Osteoblast (primary cell): ENCODE results near the gene FAM43A. TPM values are rescaled to one million over a fixed set of nuclear protein-coding genes. Genes with fewer than 3 reads are reported as not detected.

Experiments
- DNase-seq: peaks from one replicate; pipeline ENCODE4 v3.0.0; 2011; ENCODE audit warnings: low spot score, mixed read lengths; ENCODE audit not compliant: insufficient read length; ENCODE audit errors: missing footprints
- H2AFZ ChIP-seq: 2 replicates; pipeline ENCODE4 v1.6.0; 2011; ENCODE audit warnings: mild to moderate bottlenecking, low read length
- H3K27ac ChIP-seq: 2 replicates; pipeline ENCODE4 v1.5.1; 2011; ENCODE audit warnings: mild to moderate bottlenecking, low read depth, low read length, moderate library complexity
- H3K27me3 ChIP-seq: 2 replicates; pipeline ENCODE4 v1.6.0; 2012; ENCODE audit warnings: mild to moderate bottlenecking, control low read depth, inconsistent platforms, low read length, moderate library complexity; ENCODE audit not compliant: insufficient read depth
- H3K36me3 ChIP-seq: 2 replicates; pipeline ENCODE4 v1.5.1; 2011; ENCODE audit warnings: mild to moderate bottlenecking, low read length, control low read depth, moderate library complexity; ENCODE audit not compliant: insufficient read depth
- H3K4me1 ChIP-seq: 2 replicates; pipeline ENCODE4 v1.5.1; 2011; ENCODE audit warnings: mild to moderate bottlenecking, low read length, control low read depth, moderate library complexity; ENCODE audit not compliant: insufficient read depth
- H3K4me2 ChIP-seq: 2 replicates; pipeline ENCODE4 v1.6.0; 2011; ENCODE audit warnings: mild to moderate bottlenecking, low read length; ENCODE audit not compliant: insufficient read depth
- H3K4me3 ChIP-seq: fragments of 200-600 bp; sonication (generic); 3 replicates; pipeline ENCODE4 v1.5.1; 2012; ENCODE audit warnings: mild to moderate bottlenecking, low read length, inconsistent platforms; ENCODE audit not compliant: insufficient read depth
- H3K79me2 ChIP-seq: 2 replicates; pipeline ENCODE4 v1.6.0; 2012; ENCODE audit warnings: mild to moderate bottlenecking, low read length, control low read depth, inconsistent platforms; ENCODE audit not compliant: insufficient read depth
- H3K9me3 ChIP-seq: 2 replicates; pipeline ENCODE4 v1.5.1; 2011; ENCODE audit warnings: low read depth, low read length, control low read depth
- H4K20me1 ChIP-seq: 2 replicates; pipeline ENCODE4 v1.6.0; 2012; ENCODE audit warnings: mild to moderate bottlenecking, low read length, control low read depth; ENCODE audit not compliant: insufficient read depth
- CTCF ChIP-seq: IDR thresholded peaks from 2 replicates; pipeline ENCODE4 v1.5.1; 2011; ENCODE audit warnings: mild to moderate bottlenecking, low read depth, low read length, moderate library complexity; ENCODE audit errors: extremely low read depth
- total RNA-seq: library from RNA; depleted of rRNA; stranded (reverse); fragments of >200 nt; gene quantifications from 2 replicates; pipeline ENCODE4 v1.2.3, GENCODE V29; 2012

The FAM43A gene
- total RNA-seq, 1 donor, result 17.0 TPM

GRCh38 chr3:194682189-194682693 is 3.4 kb upstream of the FAM43A start:
- Histone ChIP-seq H3K4me1 (peaks cover 19% of the 10 kb centered on the region), H2AFZ (peak overlapping the region; percentile 91), H3K36me3 (no peaks in the 10 kb centered on the region), H3K79me2 (peaks cover 12% of the 10 kb centered on the region), H3K4me3 (peak overlapping the region; percentile 36), H3K27me3 (no peaks in the 10 kb centered on the region), H3K4me2 (peak overlapping the region; percentile 80), H3K27ac (no peak overlapping the region), H4K20me1 (peaks cover 5% of the 10 kb centered on the region), H3K9me3 (no peaks in the 10 kb centered on the region)
- DNase-seq, result no peak
- no peak for TF ChIP-seq CTCF

DNA sequence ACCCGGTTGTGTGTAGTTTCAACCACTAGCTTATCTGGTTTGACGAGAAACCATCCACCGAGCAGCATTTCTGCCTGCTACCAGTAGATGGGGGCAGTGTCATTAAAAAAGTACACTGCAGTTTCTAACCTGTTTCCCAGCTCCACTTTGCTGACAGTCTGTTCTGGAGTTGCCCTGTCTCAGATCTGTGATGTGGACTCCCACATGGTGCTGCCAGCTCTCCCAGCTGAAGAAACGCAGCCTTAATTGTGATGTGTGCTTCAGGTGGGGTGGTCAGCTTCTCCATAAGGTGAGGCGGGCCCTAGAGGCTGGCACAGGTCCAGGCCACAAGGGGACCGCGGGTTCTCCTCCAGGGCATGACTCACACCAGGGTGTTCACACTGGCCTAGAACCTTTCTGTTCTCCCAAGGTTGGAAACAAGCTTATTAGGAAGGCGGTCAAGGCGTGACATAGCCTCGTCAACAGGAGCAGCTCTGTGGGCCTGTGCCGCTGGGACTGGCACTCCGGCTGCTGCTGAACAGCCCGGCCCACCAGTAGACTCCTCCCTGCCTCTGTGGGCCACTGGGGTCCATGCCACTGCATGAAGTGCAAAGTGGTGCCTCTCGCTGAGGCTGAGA is 2.9 kb upstream of the FAM43A start:
- H4K20me1 ChIP-seq, result peaks cover 8% of the 10 kb centered on the region
- H3K9me3 ChIP-seq, result no peaks in the 10 kb centered on the region
- H3K4me2 ChIP-seq, result peak overlapping the region; percentile 80
- H3K27me3 ChIP-seq, result no peaks in the 10 kb centered on the region
- peak; percentile 98 for DNase-seq
- peak overlapping the region; percentile 36 for H3K4me3 ChIP-seq
- peaks cover 22% of the 10 kb centered on the region for H3K4me1 ChIP-seq
- H3K79me2 ChIP-seq, result peaks cover 14% of the 10 kb centered on the region
- peak; percentile 94 for TF ChIP-seq CTCF
- H2AFZ ChIP-seq, result peak overlapping the region; percentile 91
- H3K27ac ChIP-seq, result peak overlapping the region; percentile 25
- H3K36me3 ChIP-seq, result no peaks in the 10 kb centered on the region

DNA sequence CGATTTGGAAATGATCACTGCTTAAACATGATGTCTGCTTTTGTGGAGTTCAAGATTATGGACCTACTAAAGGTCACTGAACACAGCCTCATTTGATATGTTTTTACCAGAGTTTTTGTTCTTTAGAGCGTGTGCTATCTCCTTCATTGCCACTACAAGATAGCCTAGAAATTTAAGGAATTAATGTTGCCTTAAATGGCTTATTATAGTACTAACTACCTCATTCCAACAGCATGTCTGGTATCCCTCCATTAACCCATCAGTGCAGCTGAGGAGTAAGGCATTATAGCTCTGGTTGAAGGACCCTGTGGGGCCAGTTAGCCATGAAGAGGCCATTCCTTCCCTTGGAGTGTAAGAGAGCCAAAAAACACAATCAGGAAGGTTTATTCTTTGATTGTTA is 2.3 kb upstream of the FAM43A start:
- Histone ChIP-seq H3K4me2 (no peak overlapping the region), H2AFZ (no peak overlapping the region)
- DNase-seq, result peak; percentile 63

More for the DNA sequence above, 2.3 kb upstream of the FAM43A start:
- H3K4me1 ChIP-seq, result peaks cover 22% of the 10 kb centered on the region
- no peak overlapping the region for H3K27ac ChIP-seq
- no peaks in the 10 kb centered on the region for H3K36me3 ChIP-seq
- H4K20me1 ChIP-seq, result peaks cover 14% of the 10 kb centered on the region
- H3K79me2 ChIP-seq, result peaks cover 14% of the 10 kb centered on the region
- H3K27me3 ChIP-seq, result no peaks in the 10 kb centered on the region
- no peak overlapping the region for H3K4me3 ChIP-seq
- no peaks in the 10 kb centered on the region for H3K9me3 ChIP-seq
- no peak for TF ChIP-seq CTCF
